Lung (tissue), 16 donors: Measurements from ENCODE around the gene ATP8B4. TPM values are rescaled to one million over a fixed set of nuclear protein-coding genes. Genes with fewer than 3 reads are reported as not detected.

Experiments used
- ATAC-seq: fragments of 200-7000 bp; cut with Tn5 transposase; one replicate; pipeline ENCODE4 v1.9.1; 2020; ENCODE audit warnings: moderate number of reproducible peaks; ENCODE audit not compliant: insufficient read depth, low FRiP score
- DNase-seq, 3 donors: peaks; one replicate each; pipeline ENCODE4 v3.0.0-alpha.2; 2013 to 2017
- H3K27ac ChIP-seq, 2 donors: one replicate each; pipeline ENCODE4 v1.5.1; 2013; ENCODE audit warnings: mild to moderate bottlenecking in 2 of 2, moderate library complexity in 2 of 2, control low read depth in 1 of 2, inconsistent platforms in 1 of 2, low read depth in 1 of 2, low read length in 1 of 2
- H3K27me3 ChIP-seq, 3 donors: one replicate each; pipeline ENCODE4 v1.5.1; 2013; ENCODE audit warnings: low read length in 2 of 3; ENCODE audit not compliant: control insufficient read depth in 3 of 3, insufficient read depth in 3 of 3
- H3K36me3 ChIP-seq, 4 donors: one replicate each; pipeline ENCODE4 v1.5.1; 2013; ENCODE audit warnings: low read length in 4 of 4, mild to moderate bottlenecking in 1 of 4, moderate library complexity in 1 of 4; ENCODE audit not compliant: control insufficient read depth in 4 of 4, insufficient read depth in 4 of 4
- H3K4me1 ChIP-seq, 5 donors: one replicate each; pipeline ENCODE4 v1.5.1; 2013; ENCODE audit warnings: low read length in 5 of 5, mild to moderate bottlenecking in 2 of 5, moderate library complexity in 1 of 5; ENCODE audit not compliant: control insufficient read depth in 5 of 5, insufficient read depth in 5 of 5
- H3K4me3 ChIP-seq: one replicate; pipeline ENCODE4 v1.5.1; 2013; ENCODE audit warnings: mild to moderate bottlenecking, control low read depth, moderate library complexity
- H3K9ac ChIP-seq, 2 donors: one replicate each; pipeline ENCODE4 v1.5.1; 2013; ENCODE audit warnings: low read length in 2 of 2, control low read depth in 1 of 2; ENCODE audit not compliant: insufficient read depth in 1 of 2
- H3K9me3 ChIP-seq, 4 donors: one replicate each; pipeline ENCODE4 v1.5.1; 2013; ENCODE audit warnings: low read length in 3 of 4, mild to moderate bottlenecking in 1 of 4, moderate library complexity in 1 of 4; ENCODE audit not compliant: control insufficient read depth in 4 of 4, insufficient read depth in 3 of 4
- CTCF ChIP-seq: IDR thresholded peaks from 2 replicates; pipeline ENCODE4 v1.5.1; 2012; ENCODE audit warnings: mild to moderate bottlenecking; ENCODE audit errors: control extremely low read depth, extremely low read depth
- WGBS, 2 donors: extraction: QIAGEN DNeasy Blood & Tissue Kit; methylation state at CpG; one replicate each; pipeline ENCODE4 v1.1.7; 2013; 5-methylcytosine and 5-hydroxymethylcytosine counted together
- long read RNA-seq, 5 donors: transcript quantifications; one replicate each; lab custom pipeline, GENCODE V29; 2026
- polyA plus RNA-seq, 2 donors: library from polyadenylated mRNA; stranded (reverse); fragments of 200-250 nt; gene quantifications; one replicate each; pipeline ENCODE4 v1.2.1, GENCODE V29; 2013
- total RNA-seq, 2 donors: library from RNA; depleted of rRNA in 1 of 2; stranded (reverse); fragments of >200 nt in 1 of 2; gene quantifications; one replicate each; pipeline ENCODE4 v1.2.1, GENCODE V29; 2014 to 2021
- donor health status: control.
- donor health status: control.
- donor health status: Bipolar disorder and iron deficiency.
- donor health status: healthy.
- donor health status: DM: yes; HTN: yes; CAD: no.

ATP8B4 gene
- total RNA-seq = 10 to 100 TPM in 1 of 2 donors, 1 to 10 TPM in 1; 4.1 to 23.1 TPM
- polyA plus RNA-seq = 1 to 10 TPM; 1.6 to 2.4 TPM
- long read RNA-seq, donor 1 = 0 reads
- long read RNA-seq, donor 2, partial matches to known transcripts = 6 of 6 reads
- long read RNA-seq, donor 2, other reads (novel, unspliced or antisense) = 0 of 6 reads
- long read RNA-seq, donor 3 = 0 reads
- long read RNA-seq, donor 4 = 0 reads
- long read RNA-seq, donor 5 = 0 reads

GRCh38 chr15:50119063-50120040 lies at the start of gene ATP8B4:
ATP8B4 (minus strand) TSS chr15:50119233; CDS start chr15:50106966, 12,267 bp downstream.
- no peak within 1 kb of the TSS for H3K4me3 ChIP-seq
- H3K27ac ChIP-seq = peak within 1 kb of the TSS in 1 of 2 donors; percentile 31
- ATAC-seq (no peak), DNase-seq (no peak)
- 41 to 48% methylated on average over 4 of the region's 4 CpGs for WGBS, 2 donors
- no peaks in the 10 kb centered on the region for H3K4me1 ChIP-seq
- peaks cover 0 to 2% (median 0%) of the 10 kb centered on the region in 4 donors for H3K9me3 ChIP-seq
- H3K9ac ChIP-seq = no peak within 1 kb of the TSS
- H3K36me3 ChIP-seq = no peaks in the 10 kb centered on the region
- no peak for TF ChIP-seq CTCF
- peaks cover 0 to 4% (median 0%) of the 10 kb centered on the region in 3 donors for H3K27me3 ChIP-seq

GRCh38 chr15:50168379-50168778 lies 49.3 kb upstream of the ATP8B4 start:
- ATAC-seq = no peak
- H3K9me3 ChIP-seq = peaks cover 0 to 5% (median 0%) of the 10 kb centered on the region in 4 donors
- no peaks in the 10 kb centered on the region for H3K36me3 ChIP-seq
- 73 to 84% methylated on average over 4 of the region's 4 CpGs for WGBS, 2 donors
- H3K4me3 ChIP-seq = no peak overlapping the region
- no peak overlapping the region for H3K9ac ChIP-seq
- no peak for DNase-seq
- no peak overlapping the region for H3K27ac ChIP-seq
- no peak for TF ChIP-seq CTCF
- no peaks in the 10 kb centered on the region for H3K27me3 ChIP-seq
- no peaks in the 10 kb centered on the region for H3K4me1 ChIP-seq

- H3K4me3 ChIP-seq = no peak overlapping the region
- H3K4me1 ChIP-seq = no peaks in the 10 kb centered on the region
- no peak for ATAC-seq
- H3K9me3 ChIP-seq = peaks cover 0 to 2% (median 0%) of the 10 kb centered on the region in 4 donors
- DNase-seq = no peak
- TF ChIP-seq CTCF = no peak
- no peaks in the 10 kb centered on the region for H3K36me3 ChIP-seq
- H3K27ac ChIP-seq = no peak overlapping the region
- no peaks in the 10 kb centered on the region for H3K27me3 ChIP-seq
- no peak overlapping the region for H3K9ac ChIP-seq
Measured at GRCh38 chr15:50167110-50167509, 48.1 kb upstream of the ATP8B4 start.
